GM12878 (cell line): Measurements from ENCODE around the gene SRGAP2C.
"Not testable (repeated sequence)": the region's sequence is repeated elsewhere in the genome, so short reads cannot be mapped to it uniquely, and the experiment has no call there.

ENCODE experiments used
- CTCF ChIP-seq, 3 experiments: IDR thresholded peaks in 2 of 3; conservative IDR thresholded peaks in 1 of 3; 2 replicates each; pipeline ENCODE4 v1.5.1; 2011; ENCODE audit warnings: low read depth in 3 of 3, low read length in 3 of 3, mild to moderate bottlenecking in 3 of 3, control low read depth in 2 of 3, moderate library complexity in 2 of 3, inconsistent platforms in 1 of 3, mixed read lengths in 1 of 3; ENCODE audit not compliant: control insufficient read depth in 2 of 3, insufficient read depth in 1 of 3; ENCODE audit errors: extremely low read depth in 1 of 3
- EZH2 ChIP-seq: IDR thresholded peaks from 2 replicates; pipeline ENCODE4 v1.6.1; 2012; ENCODE audit warnings: low read depth, mild to moderate bottlenecking, control low read depth, inconsistent platforms, low read length, borderline replicate concordance; ENCODE audit not compliant: control insufficient read depth
- JUND ChIP-seq: IDR thresholded peaks from 2 replicates; pipeline ENCODE4 v1.6.1; 2012; ENCODE audit warnings: low read depth, mild to moderate bottlenecking, low read length, improper control_type of control experiment, moderate library complexity
- POLR2AphosphoS5 ChIP-seq: IDR thresholded peaks from 2 replicates; pipeline ENCODE4 v1.6.1; 2011; ENCODE audit warnings: mild to moderate bottlenecking, low read length, inconsistent platforms
- SREBF2 ChIP-seq: IDR thresholded peaks from 2 replicates; pipeline ENCODE4 v1.6.1; 2012; ENCODE audit warnings: mild to moderate bottlenecking, low read length
- TF ChIP-seq, protein P1 (sequence below): IDR thresholded peaks from 2 replicates; pipeline ENCODE4 v1.6.1; 2012; ENCODE audit warnings: mild to moderate bottlenecking, low read depth, low read length

DNA sequence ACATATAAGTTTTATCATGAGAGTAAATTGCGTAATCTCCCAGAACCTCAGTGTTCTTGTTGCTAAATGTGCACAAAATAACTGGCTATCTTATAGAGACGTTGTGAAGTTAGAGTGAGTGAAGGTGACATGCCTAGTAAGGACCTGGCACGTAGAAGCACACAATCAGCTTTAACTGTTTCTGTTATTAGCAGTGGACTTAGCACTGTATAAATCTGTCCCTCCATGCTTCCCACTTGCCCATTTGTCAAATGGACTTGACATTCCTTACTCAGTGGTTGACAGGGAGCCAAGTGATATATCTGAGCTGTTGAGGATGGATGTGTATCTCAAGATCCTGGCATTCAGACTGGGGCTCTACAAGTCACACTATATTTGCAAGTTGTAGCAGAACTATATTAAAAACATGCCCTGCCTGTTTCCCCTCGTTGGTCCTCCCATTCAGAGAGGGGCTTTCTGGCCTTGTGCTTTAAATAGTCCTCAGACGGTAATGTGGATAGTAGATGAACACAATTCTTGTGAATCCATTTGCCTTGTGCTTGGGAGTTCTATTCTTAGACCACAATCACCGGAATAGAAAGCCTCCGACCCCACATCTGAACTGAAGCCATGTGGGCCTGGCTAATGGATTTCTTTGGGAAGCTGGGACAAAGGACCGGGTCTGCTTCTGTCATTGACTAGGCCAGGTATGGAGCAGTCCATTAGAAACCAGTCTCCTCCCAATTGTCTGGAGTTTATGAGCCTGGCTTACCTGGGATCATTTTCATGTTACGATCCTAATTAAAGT is 43.0 kb downstream of the SRGAP2C start:
- not testable (repeated sequence) for TF ChIP-seq SREBF2; CTCF (IDR thresholded peaks at IDR 0.05 in 2 of 3, conservative IDR thresholded peaks at IDR 0.05 in 1 of 3; ENCODE audit: control insufficient read depth in 2 of 3, extremely low read depth in 1 of 3, insufficient read depth in 1 of 3, low read depth in 3 of 3, low read length in 3 of 3); POLR2AphosphoS5; JUND; EZH2
- TF ChIP-seq, protein P1, sequence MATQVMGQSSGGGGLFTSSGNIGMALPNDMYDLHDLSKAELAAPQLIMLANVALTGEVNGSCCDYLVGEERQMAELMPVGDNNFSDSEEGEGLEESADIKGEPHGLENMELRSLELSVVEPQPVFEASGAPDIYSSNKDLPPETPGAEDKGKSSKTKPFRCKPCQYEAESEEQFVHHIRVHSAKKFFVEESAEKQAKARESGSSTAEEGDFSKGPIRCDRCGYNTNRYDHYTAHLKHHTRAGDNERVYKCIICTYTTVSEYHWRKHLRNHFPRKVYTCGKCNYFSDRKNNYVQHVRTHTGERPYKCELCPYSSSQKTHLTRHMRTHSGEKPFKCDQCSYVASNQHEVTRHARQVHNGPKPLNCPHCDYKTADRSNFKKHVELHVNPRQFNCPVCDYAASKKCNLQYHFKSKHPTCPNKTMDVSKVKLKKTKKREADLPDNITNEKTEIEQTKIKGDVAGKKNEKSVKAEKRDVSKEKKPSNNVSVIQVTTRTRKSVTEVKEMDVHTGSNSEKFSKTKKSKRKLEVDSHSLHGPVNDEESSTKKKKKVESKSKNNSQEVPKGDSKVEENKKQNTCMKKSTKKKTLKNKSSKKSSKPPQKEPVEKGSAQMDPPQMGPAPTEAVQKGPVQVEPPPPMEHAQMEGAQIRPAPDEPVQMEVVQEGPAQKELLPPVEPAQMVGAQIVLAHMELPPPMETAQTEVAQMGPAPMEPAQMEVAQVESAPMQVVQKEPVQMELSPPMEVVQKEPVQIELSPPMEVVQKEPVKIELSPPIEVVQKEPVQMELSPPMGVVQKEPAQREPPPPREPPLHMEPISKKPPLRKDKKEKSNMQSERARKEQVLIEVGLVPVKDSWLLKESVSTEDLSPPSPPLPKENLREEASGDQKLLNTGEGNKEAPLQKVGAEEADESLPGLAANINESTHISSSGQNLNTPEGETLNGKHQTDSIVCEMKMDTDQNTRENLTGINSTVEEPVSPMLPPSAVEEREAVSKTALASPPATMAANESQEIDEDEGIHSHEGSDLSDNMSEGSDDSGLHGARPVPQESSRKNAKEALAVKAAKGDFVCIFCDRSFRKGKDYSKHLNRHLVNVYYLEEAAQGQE: not testable (repeated sequence)
